SK-N-SH treated with all-trans-retinoic acid at 6 μM for 48 hours (cell line): Measurements from ENCODE around the gene CCDC82.
A peak's percentile ranks its signal among the peaks of the same experiment; 100 is the strongest.

Experiments
- CREB5 ChIP-seq: fragments of 250-450 bp; sonication (Bioruptor Pico); IDR thresholded peaks from 2 replicates; pipeline ENCODE4 v1.5.1; 2020; ENCODE audit warnings: low read depth, mild to moderate bottlenecking, moderate library complexity
- CSRNP3 ChIP-seq: fragments of 250-450 bp; sonication (Bioruptor Pico); IDR thresholded peaks from 2 replicates; pipeline ENCODE4 v1.5.1; 2021; ENCODE audit warnings: mild to moderate bottlenecking, moderate library complexity
- ISL1 ChIP-seq: fragments of 250-450 bp; sonication (Bioruptor Pico); IDR thresholded peaks from 2 replicates; pipeline ENCODE4 v2.1.2; 2022; ENCODE audit warnings: mild to moderate bottlenecking, moderate library complexity
- PATZ1 ChIP-seq: fragments of 250-450 bp; sonication (Bioruptor Pico); IDR thresholded peaks from 2 replicates; pipeline ENCODE4 v1.8.0; 2020; ENCODE audit warnings: mild to moderate bottlenecking, moderate library complexity, borderline replicate concordance
- POU6F1 ChIP-seq: fragments of 250-450 bp; sonication (Bioruptor Pico); IDR thresholded peaks from 2 replicates; pipeline ENCODE4 v1.8.0; 2021; ENCODE audit warnings: low read depth, mild to moderate bottlenecking, moderate library complexity, borderline replicate concordance
- RARB ChIP-seq: fragments of 250-450 bp; sonication (Bioruptor Pico); IDR thresholded peaks from 2 replicates; pipeline ENCODE4 v1.8.0; 2021; ENCODE audit warnings: mild to moderate bottlenecking, moderate library complexity
- SNAI2 ChIP-seq: fragments of 250-450 bp; sonication (Bioruptor Pico); IDR thresholded peaks from 2 replicates; pipeline ENCODE4 v1.5.0; 2020; ENCODE audit warnings: mild to moderate bottlenecking, moderate library complexity
- TCF4 ChIP-seq: fragments of 250-450 bp; sonication (Bioruptor Pico); IDR thresholded peaks from 2 replicates; pipeline ENCODE4 v1.8.0; 2021; ENCODE audit warnings: mild to moderate bottlenecking, moderate library complexity, borderline replicate concordance
- TSHZ2 ChIP-seq: fragments of 250-450 bp; sonication (Bioruptor Pico); IDR thresholded peaks from 2 replicates; pipeline ENCODE4 v1.5.0; 2020; ENCODE audit warnings: mild to moderate bottlenecking, moderate library complexity
- ZFP3 ChIP-seq: fragments of 250-450 bp; sonication (Bioruptor Pico); IDR thresholded peaks from 2 replicates; pipeline ENCODE4 v1.5.0; 2020; ENCODE audit warnings: mild to moderate bottlenecking, moderate library complexity
- ZFP30 ChIP-seq: fragments of 450-650 bp; formaldehyde crosslinking; IDR thresholded peaks from 2 replicates; pipeline ENCODE4 v1.5.0; 2022; ENCODE audit warnings: mild to moderate bottlenecking, moderate library complexity
- ZNF565 ChIP-seq: fragments of 450-650 bp; formaldehyde crosslinking; conservative IDR thresholded peaks from 2 replicates; pipeline ENCODE4 v1.5.0; 2020; ENCODE audit warnings: low read depth, mild to moderate bottlenecking, moderate library complexity
- ZNF8 ChIP-seq: fragments of 450-650 bp; formaldehyde crosslinking; IDR thresholded peaks from 2 replicates; pipeline ENCODE4 v1.5.0; 2020; ENCODE audit warnings: mild to moderate bottlenecking, moderate library complexity

- no peak for TF ChIP-seq ZFP3
- TF ChIP-seq SNAI2 (CRISPR knock-in tag) = no peak
- no peak for TF ChIP-seq CSRNP3 (CRISPR knock-in tag)
- no peak for TF ChIP-seq ZNF565 (CRISPR knock-in tag)
- TF ChIP-seq TCF4 (CRISPR knock-in tag) = no peak
- TF ChIP-seq ISL1 (CRISPR knock-in tag) = peak; percentile 47
- no peak for TF ChIP-seq TSHZ2
- TF ChIP-seq PATZ1 = no peak
- TF ChIP-seq ZFP30 (CRISPR knock-in tag) = no peak
- no peak for TF ChIP-seq ZNF8
- no peak for TF ChIP-seq CREB5 (CRISPR knock-in tag)
- TF ChIP-seq RARB (CRISPR knock-in tag) = no peak
- TF ChIP-seq POU6F1 (CRISPR knock-in tag) = no peak
These were observed 35.0 kb upstream of the CCDC82 start for GRCh38 chr11:96424693-96425092.
